HCT116 (cell line): ENCODE results near the gene GJD3. TPM values are rescaled to one million over a fixed set of nuclear protein-coding genes. Genes with fewer than 3 reads are reported as not detected.

Experiments used
- ATAC-seq: fragments of 200-7000 bp; cut with Tn5 transposase; 2 replicates; pipeline ENCODE4 v1.9.1; 2020; ENCODE audit warnings: mild to moderate bottlenecking, moderate library complexity
- BruUV-seq: library from RNA; stranded (reverse); fragments of 400-500 nt; replicated peaks from 2 replicates; lab custom pipeline; 2021; lab: Mats Ljungman, UMichigan
- CTCF ChIA-PET: fragments of 300-600 bp; sonication (Branson Sonifier 250); formaldehyde crosslinking; loops from one replicate; lab custom pipeline; 2021; ENCODE audit warnings: antibody characterized with exemption; lab: Charles Lee
- POLR2A ChIA-PET: fragments of 300-600, 350-600 bp; sonication (Branson Sonifier 250); formaldehyde crosslinking; loops from one replicate; lab custom pipeline; 2021; ENCODE audit warnings: antibody characterized with exemption; lab: Charles Lee
- RAD21 ChIA-PET, 2 experiments: fragments of 300-600 bp; sonication (Branson Sonifier 250); formaldehyde crosslinking; loops; one replicate each; lab custom pipeline; 2023; ENCODE audit warnings: low total read pairs in 2 of 2; ENCODE audit not compliant: uncharacterized antibody in 2 of 2, unreplicated experiment in 2 of 2, low non-redundant PET in 1 of 2; lab: Charles Lee
- DNase-seq: peaks from one replicate; pipeline ENCODE4 v3.0.0-alpha.2; 2010; ENCODE audit warnings: low read depth, low spot score
- H2AFZ ChIP-seq: fragments of 200-600 bp; shearing (Covaris generic), sonication (generic); 2 replicates; pipeline ENCODE4 v1.6.1; 2017; ENCODE audit warnings: low read depth, mixed run types, mixed read lengths, antibody characterized with exemption, low read length; ENCODE audit not compliant: poor library complexity, severe bottlenecking
- H3K27ac ChIP-seq: 2 replicates; pipeline ENCODE4 v1.5.1; 2012; ENCODE audit warnings: low read depth, low read length
- H3K27me3 ChIP-seq: fragments of 200-600 bp; sonication (generic); 2 replicates; pipeline ENCODE4 v1.6.1; 2016; ENCODE audit warnings: mixed run types, low read length, mixed read lengths; ENCODE audit not compliant: insufficient read depth
- H3K36me3 ChIP-seq, 2 experiments: fragments of 200-500 bp in 1 of 2; fragments of 200-600 bp in 1 of 2; sonication (Bioruptor generic) in 1 of 2; sonication (generic) in 1 of 2; 2 replicates each; pipeline versions ENCODE4 v1.5.1 to v1.6.1; 2014 to 2016; ENCODE audit warnings: low read length in 2 of 2, inconsistent platforms in 1 of 2, mixed read lengths in 1 of 2, mixed run types in 1 of 2; ENCODE audit not compliant: insufficient read depth in 2 of 2, control insufficient read depth in 1 of 2
- H3K4me1 ChIP-seq, 2 experiments: fragments of 200-600 bp in 1 of 2; sonication (generic) in 1 of 2; 2 replicates each; pipeline versions ENCODE4 v1.5.1 to v1.6.1; 2012 to 2017; ENCODE audit warnings: low read length in 2 of 2, inconsistent platforms in 1 of 2, mild to moderate bottlenecking in 1 of 2, mixed read lengths in 1 of 2, mixed run types in 1 of 2, moderate library complexity in 1 of 2; ENCODE audit not compliant: insufficient read depth in 2 of 2, control insufficient read depth in 1 of 2
- H3K4me2 ChIP-seq: fragments of 200-600 bp; sonication (generic); 2 replicates; pipeline ENCODE4 v1.6.1; 2017; ENCODE audit warnings: mixed run types, low read length, mixed read lengths
- H3K4me3 ChIP-seq, 2 experiments: fragments of 200-600 bp in 1 of 2; sonication (generic) in 1 of 2; replicated peaks in 1 of 2; 2 replicates each; pipeline ENCODE4 v1.5.1; 2011 to 2016; ENCODE audit warnings: low read length in 2 of 2, control low read depth in 1 of 2, low read depth in 1 of 2, mild to moderate bottlenecking in 1 of 2, mixed read lengths in 1 of 2, mixed run types in 1 of 2
- H3K79me2 ChIP-seq: fragments of 200-600 bp; sonication (generic); 2 replicates; pipeline ENCODE4 v1.6.1; 2017; ENCODE audit warnings: mild to moderate bottlenecking, mixed run types, low read length, moderate library complexity, mixed read lengths; ENCODE audit not compliant: insufficient read depth
- H3K9ac ChIP-seq: fragments of 200-600 bp; sonication (generic); 2 replicates; pipeline ENCODE4 v1.6.1; 2016; ENCODE audit warnings: low read length, mixed read lengths
- H3K9me2 ChIP-seq: fragments of 200-600 bp; sonication (generic), shearing (Covaris generic); 2 replicates; pipeline ENCODE4 v1.6.1; 2017; ENCODE audit warnings: mixed run types, mild to moderate bottlenecking, moderate library complexity; ENCODE audit not compliant: insufficient read depth
- H3K9me3 ChIP-seq, 2 experiments: fragments of 200-500 bp in 1 of 2; fragments of 200-600 bp in 1 of 2; sonication (Bioruptor generic) in 1 of 2; sonication (generic) in 1 of 2; 2 replicates each; pipeline ENCODE4 v1.6.1; 2014 to 2017; ENCODE audit warnings: low read length in 2 of 2, mixed read lengths in 2 of 2, inconsistent platforms in 1 of 2, low read depth in 1 of 2, mild to moderate bottlenecking in 1 of 2, mixed run types in 1 of 2, moderate library complexity in 1 of 2; ENCODE audit not compliant: control insufficient read depth in 1 of 2, insufficient read depth in 1 of 2
- H4K20me1 ChIP-seq: fragments of 200-600 bp; sonication (generic), shearing (Covaris generic); 2 replicates; pipeline ENCODE4 v1.6.1; 2017; ENCODE audit warnings: mixed run types, mild to moderate bottlenecking, moderate library complexity; ENCODE audit not compliant: insufficient read depth
- ATF3 ChIP-seq: IDR thresholded peaks from 2 replicates; pipeline ENCODE4 v1.6.1; 2012
- CEBPB ChIP-seq: IDR thresholded peaks from 2 replicates; pipeline ENCODE4 v1.6.1; 2012; ENCODE audit warnings: low read depth
- EGR1 ChIP-seq: IDR thresholded peaks from 2 replicates; pipeline ENCODE4 v1.6.1; 2012; ENCODE audit warnings: low read depth
- EZH2 ChIP-seq: fragments of 200-600 bp; sonication (generic); IDR thresholded peaks from 2 replicates; pipeline ENCODE4 v1.6.1; 2017; ENCODE audit warnings: antibody characterized with exemption, mixed run types
- EZH2phosphoT487 ChIP-seq: fragments of 200-600 bp; IDR thresholded peaks from 2 replicates; pipeline ENCODE4 v1.6.1; 2018; ENCODE audit warnings: antibody characterized with exemption, borderline replicate concordance
- JUND ChIP-seq: IDR thresholded peaks from 2 replicates; pipeline ENCODE4 v1.6.1; 2012
- MAX ChIP-seq: IDR thresholded peaks from 2 replicates; pipeline ENCODE4 v1.6.1; 2012
- POLR2AphosphoS5 ChIP-seq: IDR thresholded peaks from 2 replicates; pipeline ENCODE4 v1.6.1; 2011; ENCODE audit warnings: mild to moderate bottlenecking, low read depth, low read length, moderate library complexity
- RAD21 ChIP-seq: IDR thresholded peaks from 2 replicates; pipeline ENCODE4 v1.6.1; 2012; ENCODE audit warnings: low read depth, mild to moderate bottlenecking
- REST ChIP-seq: IDR thresholded peaks from 2 replicates; pipeline ENCODE4 v1.6.1; 2012; ENCODE audit warnings: low read depth
- SP1 ChIP-seq: IDR thresholded peaks from 2 replicates; pipeline ENCODE4 v1.6.1; 2012; ENCODE audit warnings: low read depth
- SRF ChIP-seq: IDR thresholded peaks from 2 replicates; pipeline ENCODE4 v1.6.1; 2012; ENCODE audit warnings: low read depth
- TCF7L2 ChIP-seq: IDR thresholded peaks from 2 replicates; pipeline ENCODE4 v1.7.0; 2011; ENCODE audit warnings: borderline replicate concordance, inconsistent platforms; ENCODE audit not compliant: insufficient read depth, insufficient read length; ENCODE audit errors: extremely low read depth
- YY1 ChIP-seq: IDR thresholded peaks from 2 replicates; pipeline ENCODE4 v1.6.1; 2011; ENCODE audit warnings: low read length, low read depth, moderate library complexity, mild to moderate bottlenecking; ENCODE audit not compliant: insufficient replicate concordance; ENCODE audit errors: extremely low read depth
- ZBTB33 ChIP-seq: IDR thresholded peaks from 2 replicates; pipeline ENCODE4 v1.6.1; 2011; ENCODE audit warnings: mild to moderate bottlenecking, low read length, moderate library complexity; ENCODE audit not compliant: insufficient replicate concordance; ENCODE audit errors: extremely low read depth
- ZFX ChIP-seq: fragments of 450-650 bp; IDR thresholded peaks from 2 replicates; pipeline ENCODE4 v1.6.1; 2017
- ZNF274 ChIP-seq: fragments of 200-500 bp; sonication (Bioruptor generic); IDR thresholded peaks from 2 replicates; pipeline ENCODE4 v1.6.1; 2014; ENCODE audit warnings: mild to moderate bottlenecking, low read depth, low read length, inconsistent platforms
- intact Hi-C: fragments of 100-400 bp; cut with micrococcal nuclease; formaldehyde crosslinking; loops from 2 replicates; pipeline ENCODE4 v1.10.0; 2022
- total RNA-seq: library from RNA; stranded (reverse); gene quantifications from one replicate; pipeline ENCODE4 v1.2.1, GENCODE V29; 2021; ENCODE audit not compliant: unreplicated experiment

GJD3 gene
- total RNA-seq, 1 experiment from 2014 or later = not detected

DNA sequence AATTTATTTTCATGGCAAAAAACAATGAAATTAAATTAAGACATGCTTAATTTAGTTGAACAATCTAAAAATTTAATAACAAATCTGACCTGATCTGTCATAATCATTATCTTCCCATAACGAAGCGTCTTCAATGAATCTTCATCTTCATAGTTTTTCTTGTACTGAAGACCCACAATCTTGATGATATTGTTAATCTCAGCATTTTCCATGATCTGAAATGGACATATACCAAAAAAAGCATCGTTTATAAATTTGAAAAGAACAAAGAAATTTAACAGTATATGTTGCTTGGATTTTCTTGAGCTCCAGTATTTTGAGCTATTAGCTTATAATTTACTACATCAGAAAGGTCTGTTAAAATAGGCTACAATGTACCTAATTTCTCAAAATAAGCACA lies 42.9 kb upstream of the GJD3 start:
- H3K4me2 ChIP-seq = no peak overlapping the region
- H4K20me1 ChIP-seq = peaks cover 11% of the 10 kb centered on the region; the same call in 1 of the 2 replicates
- no peak overlapping the region for H3K27ac ChIP-seq
- CTCF ChIA-PET = interaction anchor here (1.5 kb wide), 1 partner anchor 10 kb away, joined by 4 read pairs; the partner anchor contains the start of gene TOP2A
- no peaks in the 10 kb centered on the region for H3K4me1 ChIP-seq
- no peaks in the 10 kb centered on the region for H3K27me3 ChIP-seq
- H3K36me3 ChIP-seq = peaks cover 79 to 81% of the 10 kb centered on the region in 2 experiments
- intact Hi-C loops = no loop called here
- no peak overlapping the region for H2AFZ ChIP-seq
- ATAC-seq (no peak), DNase-seq (no peak)
- POLR2A ChIA-PET = interaction anchor here (1.2 kb wide), 1 partner anchor 11 kb away, joined by 3 read pairs; the partner anchor contains the start of gene TOP2A
- RAD21 ChIA-PET = no interaction called here
- no peak overlapping the region for H3K9ac ChIP-seq
- no TSS peak for BruUV-seq
- H3K79me2 ChIP-seq = peaks cover 79% of the 10 kb centered on the region
- TF ChIP-seq SRF = no peak
- no peak for TF ChIP-seq ZNF274
- no peak for TF ChIP-seq SP1
- TF ChIP-seq EZH2 = no peak
- no peak for TF ChIP-seq TCF7L2
- no peak for TF ChIP-seq MAX
- TF ChIP-seq RAD21 = no peak
- TF ChIP-seq EGR1 = no peak
- TF ChIP-seq ZFX = no peak
- TF ChIP-seq ATF3 = no peak
- no peak for TF ChIP-seq JUND
- no peak for TF ChIP-seq POLR2AphosphoS5
- no peak for TF ChIP-seq ZBTB33
- TF ChIP-seq YY1 = no peak
- TF ChIP-seq CEBPB = no peak
- TF ChIP-seq REST = no peak
- no peak for TF ChIP-seq EZH2phosphoT487
- no peak overlapping the region for H3K4me3 ChIP-seq
- no peaks in the 10 kb centered on the region for H3K9me2 ChIP-seq
- no peaks in the 10 kb centered on the region for H3K9me3 ChIP-seq
